Fibroblast of skin of scalp (primary cell): ENCODE data around the gene SLAIN2. TPM values are rescaled to one million over a fixed set of nuclear protein-coding genes. Genes with fewer than 3 reads are reported as not detected.
A peak's percentile ranks its signal among the peaks of the same experiment; 100 is the strongest.
"Not testable (repeated sequence)": the region's sequence is repeated elsewhere in the genome, so short reads cannot be mapped to it uniquely, and the experiment has no call there.

ENCODE experiments used
- DNase-seq: peaks from one replicate; pipeline ENCODE4 v3.0.0-alpha.2; 2013
- polyA plus RNA-seq, 2 experiments: library from polyadenylated mRNA; unstranded; fragments of 120-200 nt; gene quantifications; one replicate each; pipeline ENCODE4 v1.2.1, GENCODE V29; 2013; ENCODE audit not compliant: insufficient read length in 2 of 2

The SLAIN2 gene
- 73.8 TPM for polyA plus RNA-seq (2013, experiment 1 of 2; ENCODE audit: insufficient read length)
- 72.2 TPM for polyA plus RNA-seq (2013, experiment 2 of 2; ENCODE audit: insufficient read length)

DNA sequence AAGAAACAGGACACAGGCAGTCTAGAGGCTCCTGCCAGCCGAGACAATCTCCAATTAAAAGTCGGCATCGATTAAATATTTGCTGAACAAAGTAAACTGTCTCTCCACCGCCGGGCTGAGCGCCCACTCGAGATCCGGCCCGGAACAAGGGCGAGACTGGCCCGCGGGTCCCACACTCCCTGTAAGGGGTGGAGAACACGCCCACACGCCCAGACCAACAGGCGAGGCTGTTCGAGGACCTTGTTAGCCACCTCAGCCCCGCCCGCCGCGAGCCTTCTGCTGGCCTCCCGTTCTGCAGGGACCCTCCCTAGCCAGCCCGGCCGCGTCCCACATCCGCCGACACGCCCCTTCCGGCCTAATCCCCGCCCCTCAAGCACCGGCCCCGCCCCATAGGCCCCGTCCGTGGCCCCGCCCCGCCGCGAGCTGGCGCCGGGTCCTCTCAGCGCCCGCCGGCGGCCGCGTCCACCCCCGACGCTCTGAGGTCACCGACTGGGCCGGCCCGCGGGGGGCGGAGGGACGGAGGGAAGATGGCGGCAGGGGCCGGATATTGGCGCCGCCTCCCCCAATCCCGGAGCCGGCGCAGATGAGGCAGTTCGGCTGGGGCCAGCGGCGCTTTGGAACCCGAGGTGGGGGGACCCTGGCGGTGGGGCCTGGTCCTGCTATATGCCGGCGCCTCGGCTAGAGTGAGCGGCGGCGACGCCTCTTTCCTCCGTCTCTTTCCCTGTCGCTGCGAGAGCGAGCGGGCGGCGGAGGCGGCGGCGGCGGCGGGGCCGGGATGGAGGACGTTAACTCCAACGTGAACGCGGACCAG is at the start of gene SLAIN2:
TSS of gene SLAIN2 (plus strand) at position 565 of the 811 bp plus-strand sequence. CDS start at position 776, 211 bp downstream.
- DNase-seq, result peak; percentile 98

DNA sequence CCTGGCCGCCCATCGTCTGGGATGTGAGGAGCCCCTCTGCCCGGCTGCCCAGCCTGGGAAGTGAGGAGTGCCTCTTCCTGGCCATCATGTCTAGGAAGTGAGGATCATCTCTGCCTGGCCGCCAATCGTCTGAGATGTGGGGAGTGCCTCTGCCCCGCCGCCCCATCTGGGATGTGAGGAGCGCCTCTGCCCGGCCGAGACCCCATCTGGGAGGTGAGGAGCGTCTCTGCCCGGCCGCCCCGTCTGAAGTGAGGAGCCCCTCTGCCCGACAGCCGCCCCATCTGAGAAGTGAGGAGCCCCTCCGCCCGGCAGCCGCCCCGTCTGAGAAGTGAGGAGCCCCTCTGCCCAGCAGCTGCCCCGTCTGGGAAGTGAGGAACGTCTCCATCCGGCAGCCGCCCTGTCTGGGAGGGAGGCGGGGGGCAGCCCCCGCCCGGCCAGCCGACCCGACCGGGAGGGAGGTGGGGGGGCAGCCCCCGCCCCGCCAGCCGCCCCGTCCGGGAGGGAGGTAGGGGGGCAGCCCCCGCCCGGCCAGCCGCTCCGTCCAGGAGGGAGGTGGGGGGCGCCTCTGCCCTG is 49.0 kb upstream of the SLAIN2 start:
- not testable (repeated sequence) for DNase-seq

DNA sequence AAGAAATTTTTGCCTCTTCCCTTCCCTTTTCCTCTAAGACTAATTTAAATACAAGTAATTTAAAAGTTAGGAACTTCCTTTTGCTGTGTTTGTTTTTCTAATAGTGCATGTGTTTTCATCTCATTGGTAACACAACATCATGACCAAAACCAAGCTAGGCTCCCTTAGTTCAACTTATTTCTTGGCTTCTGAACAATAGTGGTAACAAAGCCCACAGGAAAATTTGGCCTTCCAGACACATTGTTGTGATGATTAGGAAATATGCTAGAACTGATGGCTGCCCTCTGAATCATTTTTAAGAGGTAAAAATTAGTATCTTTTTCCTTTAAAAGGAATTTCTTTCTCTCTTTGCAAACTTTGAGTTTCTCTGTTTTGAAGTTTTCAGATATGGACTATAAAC is 46.2 kb upstream of the SLAIN2 start:
- DNase-seq, result peak; percentile 44

DNA sequence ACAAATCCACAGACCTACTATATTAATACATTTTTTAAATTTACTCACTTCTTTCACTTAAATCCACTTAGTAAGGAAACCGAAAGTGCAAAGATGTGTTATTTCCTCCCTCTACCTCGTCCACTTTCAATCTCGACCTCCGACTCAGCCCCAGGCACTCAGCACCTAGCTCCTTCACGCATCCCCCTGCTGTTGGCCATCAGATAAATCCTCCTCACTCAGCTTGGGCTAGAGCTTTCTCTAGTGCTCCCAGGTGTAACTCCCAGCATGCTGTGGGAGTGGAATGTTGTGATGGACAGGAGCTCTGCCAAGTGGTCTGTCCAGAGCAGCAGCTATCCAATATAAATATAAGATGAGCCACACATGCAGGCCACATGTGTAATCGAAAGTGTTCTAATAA is 45.0 kb upstream of the SLAIN2 start:
- peak; percentile 2 for DNase-seq

DNA sequence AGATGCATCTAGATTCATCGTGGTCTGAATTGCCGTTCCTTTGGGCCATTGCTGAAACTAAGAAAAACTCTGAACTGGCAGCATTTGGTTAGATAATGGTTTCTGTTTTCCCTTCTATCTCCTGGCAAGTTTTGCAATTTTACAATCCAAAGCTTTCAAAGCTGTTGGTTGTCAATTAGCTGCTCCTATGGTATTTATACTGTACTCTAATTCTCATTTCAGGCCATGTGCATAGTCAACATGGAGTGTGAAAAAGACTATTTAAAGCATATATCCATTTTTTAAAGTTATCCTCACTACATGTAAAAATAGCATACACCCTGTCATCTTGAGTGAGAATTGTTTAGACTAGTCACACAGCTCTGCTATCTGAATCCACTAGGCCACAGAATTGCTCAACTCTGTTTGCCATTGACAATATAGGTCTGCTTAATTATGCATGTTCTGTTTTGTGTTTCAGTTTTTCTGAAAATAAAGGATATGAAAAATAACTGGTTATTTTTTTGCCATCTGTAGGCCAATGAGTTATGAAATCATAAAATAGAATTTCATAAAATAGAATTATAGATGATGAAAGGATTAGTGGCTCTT is 44.0 kb upstream of the SLAIN2 start:
- DNase-seq, result peak; percentile 19

DNA sequence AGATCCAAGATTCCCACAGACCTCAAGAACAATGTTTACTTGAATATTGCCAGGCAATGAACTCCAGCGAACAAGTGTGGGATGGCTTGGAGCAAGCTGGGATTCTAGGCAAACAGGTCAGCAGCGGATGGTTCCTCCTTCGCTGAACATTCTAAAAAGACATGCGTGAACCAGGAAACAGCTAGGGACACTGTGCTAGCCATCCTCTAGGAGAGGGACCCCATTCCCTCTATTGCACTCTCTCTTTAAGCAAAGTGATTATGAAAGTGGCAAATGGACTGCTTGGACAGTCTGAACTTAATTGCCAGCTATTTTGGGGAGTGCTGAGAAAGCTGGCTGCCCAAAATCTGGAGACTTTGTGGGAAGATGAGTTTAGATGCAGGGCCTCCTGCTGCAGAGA is 41.8 kb upstream of the SLAIN2 start:
- peak; percentile 10 for DNase-seq

DNA sequence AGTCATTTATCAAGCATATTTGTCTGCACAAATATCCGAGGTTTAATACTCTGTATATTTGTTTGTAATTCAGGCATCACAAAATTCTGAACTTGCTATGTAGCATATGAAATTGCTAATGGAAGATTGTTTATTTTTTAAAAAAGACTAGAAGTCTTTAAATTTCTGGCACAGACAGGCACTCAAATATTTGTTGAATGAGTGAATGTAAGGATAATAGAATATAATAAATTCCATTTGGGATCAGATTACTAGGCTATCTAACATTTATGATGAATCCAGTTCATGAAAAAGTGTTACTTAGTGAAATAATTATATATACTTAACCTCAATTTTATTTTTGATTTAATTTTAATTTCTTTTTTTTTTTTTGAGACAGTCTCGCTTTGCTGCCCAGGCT is 41.3 kb upstream of the SLAIN2 start:
- peak; percentile 84 for DNase-seq

DNA sequence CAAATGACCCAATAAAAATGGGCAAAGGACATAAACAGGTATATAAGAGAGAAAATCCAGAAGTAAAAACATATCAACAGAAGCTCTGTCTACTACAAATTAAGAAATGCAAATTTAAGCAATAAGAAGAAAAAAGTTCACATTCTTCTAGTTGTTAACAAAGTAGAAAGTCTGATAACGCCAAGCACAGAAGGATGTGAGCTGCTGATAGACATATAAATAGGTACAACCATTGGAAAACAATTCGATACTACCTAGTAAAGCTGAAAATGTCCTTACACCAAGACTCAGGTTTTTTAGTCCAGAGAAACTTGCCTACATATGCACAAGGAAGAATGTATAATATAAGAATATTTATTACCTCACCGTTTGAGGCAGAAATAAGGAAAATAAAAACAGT is 35.8 kb upstream of the SLAIN2 start:
- no peak for DNase-seq

DNA sequence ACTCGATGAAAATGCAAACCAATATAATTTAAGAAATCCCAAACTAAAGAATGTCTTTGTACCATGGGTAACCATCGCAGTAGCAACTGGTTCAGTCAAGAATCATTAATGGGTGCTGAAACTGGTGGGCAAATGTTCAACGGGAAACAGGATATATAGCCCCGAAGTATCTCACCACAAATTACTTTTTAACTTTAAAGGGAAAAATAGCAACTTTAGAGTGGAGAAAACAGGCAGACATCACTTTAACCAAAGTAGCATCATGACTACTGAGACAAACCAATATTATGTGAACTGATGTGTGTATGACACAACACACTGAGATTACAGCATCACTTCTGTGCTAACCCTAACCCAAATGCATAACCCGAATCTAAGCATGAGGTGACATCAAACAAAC is 33.8 kb upstream of the SLAIN2 start:
- DNase-seq, result no peak

DNA sequence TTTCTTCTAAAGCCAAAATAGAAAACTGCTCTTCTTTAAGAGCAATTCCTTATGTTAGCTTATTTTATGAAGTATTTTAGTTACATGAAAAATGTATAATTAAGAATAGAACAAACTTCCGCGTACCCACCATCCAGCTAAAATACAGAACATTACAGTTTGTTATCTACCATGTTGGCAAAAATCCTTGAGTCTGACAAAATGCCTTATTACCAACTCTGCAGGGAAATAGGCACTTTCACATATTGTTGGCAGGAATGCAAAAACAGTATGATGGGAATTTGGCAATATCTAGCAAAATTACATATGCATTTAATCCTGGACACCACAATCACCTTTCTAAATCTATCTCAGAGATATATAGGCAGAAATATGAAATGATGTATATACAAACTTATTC is 32.4 kb upstream of the SLAIN2 start:
- DNase-seq, result no peak

DNA sequence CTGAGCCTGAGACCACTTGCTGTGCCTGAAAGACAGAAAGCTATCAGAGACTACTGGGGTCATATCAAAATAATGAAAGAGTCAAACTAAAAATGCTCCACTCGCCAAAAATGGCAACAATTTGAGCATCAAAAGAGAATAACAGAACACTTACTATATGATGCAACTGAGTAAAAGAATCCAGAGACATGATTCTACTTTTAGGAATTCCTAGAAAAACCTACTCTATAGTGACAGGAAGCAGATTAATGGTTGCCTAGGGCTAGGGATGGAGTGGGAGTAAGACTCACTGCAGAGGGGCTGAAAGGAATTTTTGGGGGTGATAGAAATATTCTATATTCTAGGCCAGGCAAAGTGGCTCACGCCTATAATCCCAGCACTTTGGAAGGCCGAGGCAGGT is 29.4 kb upstream of the SLAIN2 start:
- DNase-seq, result peak; percentile 81

DNA sequence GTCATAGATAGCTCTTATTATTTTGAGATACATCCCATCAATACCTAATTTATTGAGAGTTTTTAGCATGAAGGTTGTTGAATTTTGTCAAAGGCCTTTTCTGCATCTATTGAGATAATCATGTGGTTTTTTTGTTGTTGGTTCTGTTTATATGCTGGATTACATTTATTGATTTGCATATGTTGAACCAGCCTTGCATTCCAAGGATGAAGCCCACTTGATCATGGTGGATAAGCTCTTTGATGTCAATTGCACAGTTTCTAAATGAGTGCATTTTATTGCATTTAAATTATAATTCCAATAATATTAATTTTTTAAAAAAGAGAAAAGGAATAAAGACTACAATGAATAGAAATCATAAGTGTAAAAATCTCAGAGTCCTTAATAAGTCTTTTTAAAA is 26.6 kb upstream of the SLAIN2 start:
- DNase-seq, result not testable (repeated sequence)

DNA sequence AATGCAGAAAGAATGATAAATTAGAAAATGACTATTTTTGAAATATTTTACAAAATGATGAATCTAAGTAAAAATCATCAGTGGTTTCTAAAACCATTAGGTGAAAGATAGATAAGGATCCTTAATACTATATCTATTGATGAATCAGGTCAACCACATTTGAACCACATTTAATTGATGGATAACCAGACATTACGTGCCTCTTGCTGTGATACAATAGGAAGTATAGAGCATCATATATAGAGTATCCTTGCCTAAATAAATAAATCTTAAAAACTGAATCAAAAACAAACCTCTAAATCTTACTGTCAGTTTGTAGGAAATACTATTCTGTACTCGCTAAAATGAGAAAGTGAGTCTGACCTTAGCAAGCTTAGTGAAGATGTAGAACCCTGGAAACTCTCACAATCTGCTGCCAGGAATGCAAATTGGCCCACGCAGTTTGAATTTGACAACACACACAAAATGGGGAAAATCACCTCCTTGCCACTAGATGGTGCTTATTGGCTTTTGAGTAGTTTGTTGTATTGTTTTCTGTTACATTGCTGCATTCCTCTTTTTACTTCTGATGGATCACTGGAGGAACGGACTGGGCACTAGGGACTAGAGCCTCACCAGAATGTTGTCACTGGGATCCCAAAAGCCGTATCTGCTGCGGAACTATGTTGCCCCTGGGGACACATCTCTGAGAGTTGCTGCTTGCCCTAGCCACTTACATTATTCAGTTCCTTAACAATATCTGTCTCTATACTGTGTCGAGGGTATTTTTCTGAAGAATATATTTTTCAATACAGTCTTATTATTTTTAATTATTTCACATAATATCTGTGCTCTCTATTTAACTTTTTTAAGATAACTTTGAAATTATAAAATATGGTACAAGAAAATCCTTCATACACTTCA is 25.4 kb upstream of the SLAIN2 start:
- DNase-seq, result peak; percentile 77

DNA sequence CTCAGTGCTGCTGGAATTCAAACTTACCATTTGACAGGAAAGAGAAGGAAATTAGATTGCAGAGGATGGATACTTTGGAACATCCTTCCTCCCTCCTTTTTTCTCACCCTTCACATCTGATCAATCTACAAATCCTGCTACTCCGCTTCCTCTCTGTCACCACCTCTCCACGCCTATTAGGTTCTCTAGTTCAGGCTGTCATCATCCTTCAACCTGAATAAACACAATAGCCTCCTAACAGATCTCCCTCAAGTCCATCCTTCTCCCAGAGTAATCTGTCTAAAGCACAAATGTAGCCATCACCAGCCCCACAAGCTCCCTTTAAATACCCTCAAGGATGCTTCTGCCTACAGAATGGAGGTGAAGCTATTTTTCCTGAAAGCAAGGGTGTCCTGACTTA is 20.0 kb upstream of the SLAIN2 start:
- DNase-seq, result no peak

DNA sequence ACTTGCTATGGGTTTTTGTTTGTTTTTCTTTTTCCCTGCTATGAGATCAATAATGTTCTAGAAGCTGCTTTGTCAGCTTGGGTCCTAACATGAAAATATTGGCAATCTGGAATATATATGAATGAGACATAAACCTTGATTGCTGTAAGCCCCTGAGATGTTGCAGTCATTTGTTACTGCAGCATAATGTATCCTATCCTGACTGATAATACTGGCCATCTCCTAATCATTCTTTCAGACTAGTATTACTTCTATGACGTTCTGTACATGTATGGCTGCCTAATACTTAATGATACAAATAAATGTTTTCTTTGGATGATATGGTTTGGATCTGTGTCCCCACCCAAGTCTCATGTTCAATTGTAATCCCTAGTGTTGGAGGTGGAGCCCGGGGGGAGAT is 19.3 kb upstream of the SLAIN2 start:
- DNase-seq, result no peak

DNA sequence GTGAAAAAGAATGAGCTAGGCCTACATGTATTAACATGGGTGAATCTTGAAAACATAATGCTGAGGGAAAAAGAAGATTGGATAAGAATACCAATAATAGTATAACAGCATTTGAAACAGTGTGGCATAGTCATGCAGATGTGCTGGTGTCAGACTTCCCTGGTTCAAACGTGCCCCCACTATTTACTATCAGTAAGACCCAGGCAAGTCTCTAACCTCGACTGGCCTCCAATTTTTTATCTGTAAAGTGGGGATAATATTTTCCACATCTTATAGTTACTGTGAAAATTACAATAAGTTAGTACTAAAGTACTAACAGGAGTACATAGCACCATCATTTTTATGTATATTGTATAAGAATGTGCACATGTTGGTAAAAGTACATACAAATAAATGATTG is 17.0 kb upstream of the SLAIN2 start:
- DNase-seq, result no peak

DNA sequence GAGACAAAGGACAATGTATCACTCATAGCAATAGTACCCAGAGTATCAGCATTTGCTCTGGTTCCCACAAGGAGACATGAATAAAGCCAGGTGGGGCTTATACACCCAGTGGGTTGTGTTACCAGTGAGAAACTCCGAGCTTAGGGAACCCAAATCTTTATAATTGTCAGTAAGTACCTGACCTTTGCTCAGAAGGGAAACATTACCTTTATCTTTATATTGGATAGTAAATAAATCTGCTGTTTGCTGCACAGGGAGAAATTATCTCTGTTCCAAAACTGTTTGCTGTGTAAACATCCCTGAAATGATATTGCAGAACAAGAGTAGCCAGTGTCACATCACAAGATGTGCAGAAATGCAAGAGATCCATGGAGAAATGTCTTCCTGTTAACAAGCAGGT is 12.1 kb upstream of the SLAIN2 start:
- no peak for DNase-seq

DNA sequence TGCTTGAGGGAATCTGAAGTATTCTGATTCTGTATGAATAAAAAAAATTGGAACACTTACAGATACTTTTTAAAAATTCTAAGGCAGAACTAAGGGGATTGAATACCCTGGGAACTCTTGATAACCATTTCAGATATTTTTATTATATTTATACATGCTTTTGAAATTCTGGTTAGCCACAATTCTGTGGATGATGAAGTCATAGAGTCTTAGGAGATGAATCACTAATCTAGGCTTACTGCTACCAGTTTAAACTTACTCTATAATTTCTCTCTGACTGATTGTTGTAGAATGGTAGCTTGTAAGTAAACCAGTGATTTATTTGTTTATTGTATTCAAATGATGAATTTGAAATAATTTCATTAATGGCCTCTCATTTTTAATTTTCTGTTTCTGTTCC is 11.4 kb upstream of the SLAIN2 start:
- peak; percentile 93 for DNase-seq

DNA sequence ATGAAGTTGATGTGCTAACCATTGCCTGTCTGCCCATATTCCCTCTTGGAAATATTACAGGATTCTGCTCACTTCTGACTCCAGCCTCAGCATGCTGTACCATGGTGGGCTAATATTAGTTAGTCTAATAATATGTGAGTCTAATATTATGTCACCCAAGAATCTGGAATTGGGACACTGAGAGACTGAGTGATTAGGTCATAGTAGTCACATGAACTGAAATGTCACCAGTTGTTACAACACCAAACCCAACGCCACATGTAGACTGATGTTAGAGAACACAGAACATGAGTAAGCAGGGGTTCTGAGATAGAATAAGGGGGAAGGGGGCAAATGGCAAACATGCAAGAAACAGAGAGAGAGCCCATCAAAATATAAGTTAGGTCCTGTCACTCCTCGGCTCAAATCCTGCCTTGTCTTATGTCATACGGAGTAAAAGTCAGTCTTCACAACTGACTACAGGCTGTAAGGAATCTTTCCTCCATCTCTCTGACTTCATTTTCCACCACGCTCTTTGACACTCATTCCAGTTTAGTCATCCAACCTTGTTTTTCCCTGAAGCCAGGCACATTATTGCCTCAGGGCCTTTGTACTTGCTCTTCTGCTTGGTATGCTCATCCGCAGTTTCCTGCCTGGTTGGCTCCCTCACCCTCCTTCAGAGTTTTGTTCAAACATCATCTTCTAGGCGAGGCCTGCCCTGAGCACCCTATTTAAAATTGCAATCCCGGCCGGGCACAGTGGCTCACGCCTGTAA is 9.6 kb upstream of the SLAIN2 start:
- DNase-seq, result peak; percentile 79

DNA sequence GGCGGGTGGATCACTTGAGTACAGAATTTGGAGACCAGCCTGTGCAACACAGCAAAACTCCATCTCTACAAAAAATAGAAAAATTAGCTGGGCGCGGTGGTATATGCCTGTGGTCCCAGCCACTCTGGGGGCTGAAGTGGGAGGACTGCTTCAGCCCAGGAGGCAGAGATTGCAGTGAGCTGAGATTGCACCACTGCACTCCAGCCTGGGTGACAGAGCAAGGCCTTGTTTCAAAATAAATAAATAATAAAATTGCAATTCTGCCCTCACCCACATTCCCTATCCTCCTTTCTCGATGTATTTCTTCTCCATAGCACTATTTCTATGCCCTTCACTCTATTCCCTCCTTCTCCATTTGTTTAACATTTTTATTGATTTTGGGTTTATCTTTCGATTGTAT is 8.7 kb upstream of the SLAIN2 start:
- no peak for DNase-seq

DNA sequence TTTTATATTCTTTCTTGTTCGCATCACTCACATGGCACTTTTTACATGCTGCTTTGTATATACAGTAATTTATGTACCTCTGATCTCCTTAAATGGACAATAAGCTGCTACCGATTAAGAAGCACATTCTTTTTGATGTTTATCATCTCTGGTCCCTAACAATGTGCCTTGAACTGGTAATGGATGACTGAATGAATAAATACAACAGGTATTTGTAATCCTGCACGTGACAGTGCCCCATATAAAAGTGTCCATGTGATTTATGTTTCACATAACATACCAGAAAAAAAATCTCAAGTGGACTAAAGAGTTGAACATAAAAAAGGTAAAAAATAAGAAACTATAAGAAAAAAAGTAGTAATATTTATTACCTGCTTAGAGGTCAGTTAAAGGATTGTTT is 7.7 kb upstream of the SLAIN2 start:
- DNase-seq, result peak; percentile 43

DNA sequence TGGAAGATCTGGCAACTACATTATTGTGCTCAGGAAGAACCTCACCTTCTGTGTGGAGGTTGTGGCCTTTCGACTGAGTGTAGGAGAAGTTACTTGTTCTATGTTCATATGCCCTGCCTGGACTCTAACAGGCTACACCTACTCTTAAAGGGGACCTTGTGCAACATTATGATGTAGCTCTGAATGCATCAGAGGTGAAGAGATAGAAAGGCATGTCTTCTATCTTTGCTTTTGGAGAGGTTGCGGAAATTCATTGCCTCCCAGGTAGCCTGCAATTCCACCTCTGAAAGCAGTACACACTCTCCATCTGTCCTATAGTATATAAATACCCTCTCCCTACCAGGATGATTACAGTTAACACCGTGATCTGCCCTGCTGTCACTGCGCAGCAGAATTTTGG is 7.1 kb upstream of the SLAIN2 start:
- no peak for DNase-seq
